ENCODE data around the gene SRPK3. TPM values are rescaled to one million over a fixed set of nuclear protein-coding genes. Genes with fewer than 3 reads are reported as not detected.
A peak's percentile ranks its signal among the peaks of the same experiment; 100 is the strongest.

Gene SRPK3
- total RNA-seq, 2 donors from 2014 or later, result 19.4 to 24.6 TPM

- Histone ChIP-seq H3K4me3 (no peak overlapping the region), H3K9me3 (peaks cover 0 to 9% of the 10 kb centered on the region in 2 donors), H3K4me1 (peaks cover 0 to 22% of the 10 kb centered on the region in 2 donors), H3K27me3 (no peaks in the 10 kb centered on the region), H3K27ac (no peak overlapping the region), H3K36me3 (no peaks in the 10 kb centered on the region)
- no peak for DNase-seq (ENCODE audit: low spot score)
- TF ChIP-seq CTCF (IDR thresholded peaks at IDR 0.05), result no peak
Measured at GRCh38 chrX:153761863-153762262, 19.0 kb upstream of the SRPK3 start.

- Histone ChIP-seq H3K36me3 (no peaks in the 10 kb centered on the region), H3K9me3 (peaks cover 0 to under 1% of the 10 kb centered on the region in 2 donors), H3K4me3 (no peak overlapping the region), H3K27ac (no peak overlapping the region), H3K4me1 (peaks cover 0 to 22% of the 10 kb centered on the region in 2 donors), H3K27me3 (no peaks in the 10 kb centered on the region)
- no peak for DNase-seq (ENCODE audit: low spot score)
- TF ChIP-seq CTCF (IDR thresholded peaks at IDR 0.05), result no peak
Measured at GRCh38 chrX:153762626-153763173, 18.1 kb upstream of the SRPK3 start.

GRCh38 chrX:153763298-153763932, 17.4 kb upstream of the SRPK3 start:
- Histone ChIP-seq H3K4me3 (no peak overlapping the region), H3K9me3 (no peaks in the 10 kb centered on the region), H3K27ac (no peak overlapping the region), H3K4me1 (peaks cover 0 to 22% of the 10 kb centered on the region in 2 donors), H3K27me3 (no peaks in the 10 kb centered on the region), H3K36me3 (no peaks in the 10 kb centered on the region)
- no peak for TF ChIP-seq CTCF (IDR thresholded peaks at IDR 0.05)
- DNase-seq (ENCODE audit: low spot score), result no peak

- peak; percentile 78 to 85 for TF ChIP-seq CTCF (IDR thresholded peaks at IDR 0.05)
- Histone ChIP-seq H3K4me3 (peak within 1 kb of the TSS in 1 of 2 donors; percentile 31), H3K4me1 (peaks cover 0 to 22% of the 10 kb centered on the region in 2 donors), H3K27ac (peak within 1 kb of the TSS; percentile 64 to 77), H3K36me3 (no peaks in the 10 kb centered on the region), H3K27me3 (no peaks in the 10 kb centered on the region), H3K9me3 (no peaks in the 10 kb centered on the region)
- peak; percentile 77 for DNase-seq (ENCODE audit: low spot score)
Measured at GRCh38 chrX:153763989-153764755, 16.7 kb upstream of the SRPK3 start, which contains the start of gene PLXNB3. Gene PLXNB3, plus strand, starts transcription at chrX:153764249. Its CDS starts 1,287 bp downstream, at chrX:153765536.

GRCh38 chrX:153764786-153765137, 16.1 kb upstream of the SRPK3 start:
- Histone ChIP-seq H3K27me3 (no peaks in the 10 kb centered on the region), H3K4me3 (peak overlapping the region in 1 of 2 donors; percentile 31), H3K36me3 (no peaks in the 10 kb centered on the region), H3K9me3 (no peaks in the 10 kb centered on the region), H3K27ac (peak overlapping the region; percentile 64 to 77), H3K4me1 (peaks cover 0 to 22% of the 10 kb centered on the region in 2 donors)
- TF ChIP-seq CTCF (IDR thresholded peaks at IDR 0.05), result no peak
- DNase-seq (ENCODE audit: low spot score), result no peak
